Airway epithelial cell (primary cell): ENCODE results near the gene CCDC12. TPM values are rescaled to one million over a fixed set of nuclear protein-coding genes. Genes with fewer than 3 reads are reported as not detected.

ENCODE experiments used
- total RNA-seq: library from RNA; depleted of rRNA; stranded (reverse); fragments of >200 nt; gene quantifications from 2 replicates; pipeline ENCODE4 v1.2.3, GENCODE V29; 2015

CCDC12 gene
- 43.4 and 58.6 TPM in 2 replicates for total RNA-seq

GRCh38 chr3:46976326-46977190, at the start of gene CCDC12:
TSS of gene CCDC12 (minus strand) at chr3:46976745. CDS start at chr3:46976732, 13 bp downstream.

DNA sequence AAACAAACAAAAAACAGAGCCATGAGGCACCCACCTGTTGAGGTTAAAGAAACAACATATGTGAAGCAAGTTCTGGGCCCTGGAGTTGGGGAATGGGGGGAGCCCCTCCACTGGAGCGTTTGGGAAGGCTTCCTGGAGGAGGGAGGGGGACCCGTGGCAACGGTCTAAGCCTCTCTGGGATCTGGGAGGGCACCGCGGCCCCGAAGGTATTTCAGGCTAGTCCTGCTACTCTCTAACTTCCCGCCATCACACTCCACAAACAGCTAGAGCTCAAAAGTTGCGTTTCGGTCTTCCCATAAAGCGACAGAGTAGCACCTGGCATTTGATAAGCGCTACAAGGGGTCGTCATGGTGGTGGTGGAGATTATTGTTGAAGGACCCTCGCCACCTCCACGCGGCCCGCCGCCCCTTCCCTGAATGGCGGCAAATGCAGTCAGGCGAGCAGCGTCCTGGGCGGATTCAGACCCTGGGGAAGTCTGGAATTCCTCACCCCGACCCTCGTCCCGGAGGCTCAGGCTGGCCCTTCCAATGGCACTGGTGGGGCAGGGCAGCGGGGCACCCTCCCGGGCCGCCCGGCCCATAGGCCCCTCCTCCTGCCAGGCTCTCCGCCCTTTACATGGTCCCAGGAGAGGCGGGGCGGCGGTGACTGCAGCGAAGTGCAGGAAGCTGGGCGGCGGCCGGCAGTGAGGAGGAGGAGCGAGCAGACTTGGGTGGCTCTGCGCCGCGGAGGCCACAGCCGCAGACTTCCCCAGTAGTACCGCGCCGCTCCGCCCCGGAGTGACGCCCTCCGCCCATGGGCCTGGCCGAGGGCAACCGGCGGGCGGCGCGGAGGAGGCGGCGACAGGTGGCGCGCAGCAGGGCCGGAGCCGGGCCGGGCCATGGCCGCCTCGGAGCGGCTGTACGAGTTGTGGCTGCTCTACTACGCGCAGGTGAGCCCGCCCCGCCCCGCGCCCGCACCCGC, 2.7 kb upstream of the CCDC12 start, which contains the start of gene NBEAL2:
Gene NBEAL2, plus strand, starts transcription at position 682 of the 960 bp plus-strand sequence. Its CDS starts 196 bp downstream, at position 878.

GRCh38 chr3:46877406-46878125, 99.0 kb downstream of the CCDC12 start, which contains the start of gene PTH1R:
TSS of gene PTH1R (plus strand) at chr3:46877721. CDS start at chr3:46883560, 5,839 bp downstream.

Other genes starting within 250 kb of the CCDC12 start
- not detected in 2 replicates for gene MYL3, start 113.3 kb downstream of the CCDC12 start, total RNA-seq
- not detected in 2 replicates for gene PTH1R, start 99.0 kb downstream of the CCDC12 start, total RNA-seq
- gene NBEAL2, start 2.9 kb upstream of the CCDC12 start, total RNA-seq: 102 and 112 TPM in 2 replicates
- 16.8 and 20.4 TPM in 2 replicates for gene SETD2, start 187.4 kb upstream of the CCDC12 start, total RNA-seq